GM18526 (cell line): ENCODE measurements around the gene PSORS1C2.

Source experiments
- POLR2A ChIP-seq: IDR thresholded peaks from 3 replicates; pipeline ENCODE4 v1.6.1; 2011; ENCODE audit not compliant: insufficient read length; ENCODE audit errors: extremely low read depth

Gene PSORS1C2

GRCh38 chr6:31145386-31145785 is 6.5 kb upstream of the PSORS1C2 start:
- no peak for TF ChIP-seq POLR2A

GRCh38 chr6:31144970-31145340 is 6.1 kb upstream of the PSORS1C2 start:
- TF ChIP-seq POLR2A = no peak

GRCh38 chr6:31144296-31144969 is 5.6 kb upstream of the PSORS1C2 start:
- TF ChIP-seq POLR2A = no peak

GRCh38 chr6:31143148-31143547 is 4.3 kb upstream of the PSORS1C2 start:
- no peak for TF ChIP-seq POLR2A

- no peak for TF ChIP-seq POLR2A
Measured at GRCh38 chr6:31142361-31142761, 3.5 kb upstream of the PSORS1C2 start.

- no peak for TF ChIP-seq POLR2A
Measured at GRCh38 chr6:31140643-31141042, 1.8 kb upstream of the PSORS1C2 start.

GRCh38 chr6:31139599-31139998 is 733 bp upstream of the PSORS1C2 start:
- TF ChIP-seq POLR2A = no peak

- no peak for TF ChIP-seq POLR2A
Measured at GRCh38 chr6:31135710-31136109, 3.2 kb downstream of the PSORS1C2 start.

- TF ChIP-seq POLR2A = no peak
Measured at GRCh38 chr6:31132806-31133205, 6.1 kb downstream of the PSORS1C2 start.

- no peak for TF ChIP-seq POLR2A
Measured at GRCh38 chr6:31131595-31131994, 7.3 kb downstream of the PSORS1C2 start.

- TF ChIP-seq POLR2A = no peak
Measured at GRCh38 chr6:31130751-31131150, 8.1 kb downstream of the PSORS1C2 start.

- no peak for TF ChIP-seq POLR2A
Measured at GRCh38 chr6:31129130-31129529, 9.7 kb downstream of the PSORS1C2 start.

- TF ChIP-seq POLR2A = no peak
Measured at GRCh38 chr6:31128093-31128676, 10.7 kb downstream of the PSORS1C2 start.

- no peak for TF ChIP-seq POLR2A
Measured at GRCh38 chr6:31126396-31127175, 12.3 kb downstream of the PSORS1C2 start.

GRCh38 chr6:31125586-31126363 is 13.1 kb downstream of the PSORS1C2 start:
- TF ChIP-seq POLR2A = no peak
